GM23338 (cell line): ENCODE results near the gene CASTOR2. TPM values are rescaled to one million over a fixed set of nuclear protein-coding genes. Genes with fewer than 3 reads are reported as not detected.
"Not testable (repeated sequence)": the region's sequence is repeated elsewhere in the genome, so short reads cannot be mapped to it uniquely, and the experiment has no call there.

ENCODE experiments used
- ATAC-seq: fragments of 200-7000 bp; cut with Tn5 transposase; 3 replicates; pipeline ENCODE4 v1.9.1; 2020
- DNase-seq: peaks from one replicate; pipeline ENCODE4 v3.0.0-alpha.2; 2015; ENCODE audit warnings: low spot score
- H2AFZ ChIP-seq: fragments of 200-600 bp; sonication (generic); 2 replicates; pipeline ENCODE4 v1.8.0; 2016; ENCODE audit warnings: antibody characterized with exemption, mild to moderate bottlenecking, moderate library complexity
- H3F3A ChIP-seq: fragments of 200-600 bp; sonication (generic); replicated peaks from 2 replicates; pipeline ENCODE4 v1.8.0; 2017; ENCODE audit warnings: antibody characterized with exemption, mixed run types, low read depth
- H3K27ac ChIP-seq: fragments of 200-600 bp; sonication (generic); 2 replicates; pipeline ENCODE4 v1.6.1; 2016; ENCODE audit warnings: low read depth
- H3K27me3 ChIP-seq: fragments of 200-600 bp; sonication (generic); 2 replicates; pipeline ENCODE4 v1.8.0; 2016; ENCODE audit warnings: mild to moderate bottlenecking, mixed run types, moderate library complexity; ENCODE audit not compliant: insufficient read depth
- H3K36me3 ChIP-seq: fragments of 200-600 bp; sonication (generic); 2 replicates; pipeline ENCODE4 v1.8.0; 2016; ENCODE audit warnings: mild to moderate bottlenecking; ENCODE audit not compliant: insufficient read depth
- H3K4me1 ChIP-seq: fragments of 200-600 bp; sonication (generic); 2 replicates; pipeline ENCODE4 v1.8.0; 2016; ENCODE audit warnings: mild to moderate bottlenecking, moderate library complexity; ENCODE audit not compliant: insufficient read depth
- H3K4me2 ChIP-seq: fragments of 200-600 bp; sonication (generic); 2 replicates; pipeline ENCODE4 v1.7.1; 2017; ENCODE audit warnings: mixed run types
- H3K4me3 ChIP-seq: fragments of 200-600 bp; sonication (generic); 2 replicates; pipeline ENCODE4 v1.6.1; 2016; ENCODE audit warnings: mixed run types
- H3K79me2 ChIP-seq: fragments of 200-600 bp; sonication (generic); replicated peaks from 2 replicates; pipeline ENCODE4 v1.8.0; 2017; ENCODE audit warnings: mild to moderate bottlenecking; ENCODE audit not compliant: insufficient read depth
- H3K9me2 ChIP-seq: fragments of 200-600 bp; sonication (generic); 2 replicates; pipeline ENCODE4 v1.8.0; 2017; ENCODE audit not compliant: insufficient read depth
- H4K20me1 ChIP-seq: fragments of 200-600 bp; sonication (generic); replicated peaks from 2 replicates; pipeline ENCODE4 v1.8.0; 2017; ENCODE audit warnings: mild to moderate bottlenecking; ENCODE audit not compliant: insufficient read depth
- H3K27ac Mint-ChIP-seq: 2 replicates; pipeline ENCODE4 v1.8.0; 2020; ENCODE audit warnings: inconsistent platforms, mild to moderate bottlenecking, moderate library complexity, mixed read lengths
- H3K27me3 Mint-ChIP-seq: 3 replicates; pipeline ENCODE4 v1.8.0; 2022; ENCODE audit warnings: low read depth, mild to moderate bottlenecking, moderate library complexity, mixed read lengths, inconsistent platforms; ENCODE audit not compliant: insufficient read depth, poor library complexity
- H3K36me3 Mint-ChIP-seq: 3 replicates; pipeline ENCODE4 v1.8.0; 2021; ENCODE audit warnings: low read depth, mild to moderate bottlenecking, inconsistent platforms, moderate library complexity, mixed read lengths
- H3K4me1 Mint-ChIP-seq: 3 replicates; pipeline ENCODE4 v1.8.0; 2020; ENCODE audit warnings: mild to moderate bottlenecking, inconsistent platforms, mixed read lengths
- H3K4me3 Mint-ChIP-seq: 3 replicates; pipeline ENCODE4 v1.8.0; 2021; ENCODE audit warnings: moderate library complexity, mild to moderate bottlenecking, inconsistent platforms, mixed read lengths
- H3K9me3 Mint-ChIP-seq: 3 replicates; pipeline ENCODE4 v1.8.0; 2020; ENCODE audit warnings: moderate library complexity, mild to moderate bottlenecking, inconsistent platforms, mixed read lengths
- polyA plus RNA-seq: library from polyadenylated mRNA; unstranded; fragments of >200 nt; fragmentation: Nextera tagmentation; extraction: Ambion mirVana; gene quantifications from 2 replicates; pipeline ENCODE4 v1.2.1, GENCODE V29; 2016
- total RNA-seq: library from RNA; depleted of rRNA; stranded (reverse); fragments of >200 nt; shearing (Covaris generic); gene quantifications from 2 replicates; pipeline ENCODE4 v1.2.3, GENCODE V29; 2014

Gene CASTOR2
- total and polyA plus RNA-seq, 2 experiments from 2014 or later: 3.2 to 35.7 TPM

- not testable (repeated sequence) for H3K4me2 ChIP-seq
- ATAC-seq: peak; percentile 28
These were observed 1.8 kb downstream of the CASTOR2 start for GRCh38 chr7:74966208-74966854.

DNA sequence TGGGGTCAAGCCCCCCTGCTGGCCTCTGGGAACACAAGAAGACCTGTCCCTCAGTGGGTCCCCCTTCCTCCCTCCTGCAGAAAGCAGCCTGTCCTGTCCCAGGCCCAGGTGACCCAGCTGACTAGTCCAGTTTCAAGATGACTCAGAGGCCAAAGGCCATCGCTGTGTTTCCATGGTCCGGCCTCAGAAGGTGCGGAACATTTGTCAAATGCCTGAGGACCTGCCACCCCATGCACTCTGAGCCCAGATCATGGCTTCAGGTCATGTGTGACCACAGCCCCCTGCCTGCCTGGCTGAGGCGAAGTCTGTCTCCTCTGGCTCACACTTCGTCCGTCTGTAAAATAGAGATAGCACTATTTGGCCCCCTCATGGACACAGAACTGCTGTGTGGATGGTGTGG is 2.4 kb downstream of the CASTOR2 start:
- H3K4me1 Mint-ChIP-seq, H3K27me3 ChIP-seq, H3K27ac Mint-ChIP-seq, H3K9me2 ChIP-seq, H3K79me2 ChIP-seq, H3K27me3 Mint-ChIP-seq, H3K36me3 Mint-ChIP-seq, H3K9me3 Mint-ChIP-seq, H3K4me3 Mint-ChIP-seq, H4K20me1 ChIP-seq, H3K4me2 ChIP-seq, H3K4me1 ChIP-seq, H3K4me3 ChIP-seq, H3K27ac ChIP-seq, H3K36me3 ChIP-seq, H3F3A ChIP-seq, H2AFZ ChIP-seq, DNase-seq, ATAC-seq: not testable (repeated sequence)

More at GRCh38 chr7:74966208-74966854, 1.8 kb downstream of the CASTOR2 start:
- H3K79me2 ChIP-seq, H3F3A ChIP-seq, H3K9me3 Mint-ChIP-seq, H3K4me1 ChIP-seq, H4K20me1 ChIP-seq, H3K36me3 ChIP-seq, DNase-seq, H3K27me3 Mint-ChIP-seq, H3K9me2 ChIP-seq, H3K4me3 Mint-ChIP-seq, H3K4me1 Mint-ChIP-seq, H3K36me3 Mint-ChIP-seq, H3K27ac Mint-ChIP-seq, H3K27ac ChIP-seq, H3K4me3 ChIP-seq, H2AFZ ChIP-seq, H3K27me3 ChIP-seq: not testable (repeated sequence)

DNA sequence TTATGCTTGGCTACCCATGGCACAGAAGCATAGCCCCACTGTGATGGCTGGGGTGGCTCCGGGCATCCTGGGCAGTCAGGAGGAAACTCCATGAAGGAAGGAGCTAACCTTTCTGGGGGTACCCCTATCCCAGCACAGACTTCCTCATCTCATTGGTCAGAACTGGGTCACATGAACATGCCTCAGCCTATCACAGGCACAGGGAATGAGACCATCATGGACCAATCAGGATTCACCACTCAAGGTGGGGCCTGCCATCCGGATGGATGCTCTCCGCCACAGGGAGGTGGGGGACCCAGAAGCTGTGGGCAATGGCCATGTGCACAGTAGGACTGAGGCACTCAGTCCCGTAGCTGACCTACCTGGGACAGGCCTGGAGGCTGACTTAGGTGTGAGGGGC is 6.9 kb downstream of the CASTOR2 start:
- H3K4me1 Mint-ChIP-seq, H3F3A ChIP-seq, H3K79me2 ChIP-seq, H3K36me3 Mint-ChIP-seq, H3K4me3 ChIP-seq, H3K36me3 ChIP-seq, H3K27ac Mint-ChIP-seq, H2AFZ ChIP-seq, H3K27me3 Mint-ChIP-seq, H3K4me3 Mint-ChIP-seq, H3K4me2 ChIP-seq, H3K4me1 ChIP-seq, H4K20me1 ChIP-seq, H3K27me3 ChIP-seq, H3K27ac ChIP-seq, H3K9me2 ChIP-seq, DNase-seq, H3K9me3 Mint-ChIP-seq: not testable (repeated sequence)
- peak; percentile 51 for ATAC-seq

- not testable (repeated sequence) for H3K4me1 Mint-ChIP-seq
These were observed 7.9 kb downstream of the CASTOR2 start for GRCh38 chr7:74972377-74972776.

DNA sequence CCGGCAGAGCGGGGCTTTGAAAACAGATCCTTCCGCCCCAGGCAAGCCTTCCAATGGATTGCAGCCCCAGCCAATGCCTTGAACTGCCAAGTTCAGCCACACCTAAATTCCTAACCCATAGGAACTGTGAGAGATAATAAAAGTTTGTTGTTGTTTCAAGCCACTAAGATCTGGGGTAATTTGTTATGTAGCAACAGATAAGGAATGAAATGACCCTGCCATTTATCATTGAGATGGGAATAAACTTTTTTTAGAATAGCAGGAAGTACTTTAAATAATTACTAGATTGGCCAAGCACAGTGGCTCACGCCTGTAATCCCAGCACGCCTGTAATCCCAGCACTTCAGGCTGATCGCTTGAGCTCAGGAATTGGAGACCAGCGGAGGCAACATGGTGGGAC is 11.5 kb downstream of the CASTOR2 start:
- not testable (repeated sequence) for H3K27ac ChIP-seq, ATAC-seq, H3K9me2 ChIP-seq, H3K27me3 ChIP-seq, H3K27ac Mint-ChIP-seq, H3K4me2 ChIP-seq, H3K36me3 Mint-ChIP-seq, H3K4me1 Mint-ChIP-seq, H4K20me1 ChIP-seq, DNase-seq, H3K36me3 ChIP-seq, H3K79me2 ChIP-seq, H3K9me3 Mint-ChIP-seq, H2AFZ ChIP-seq, H3K4me1 ChIP-seq, H3F3A ChIP-seq, H3K4me3 Mint-ChIP-seq, H3K4me3 ChIP-seq, H3K27me3 Mint-ChIP-seq

More at GRCh38 chr7:74972377-74972776, 7.9 kb downstream of the CASTOR2 start:
- H3K27me3 Mint-ChIP-seq, H3K4me3 Mint-ChIP-seq, H3K36me3 ChIP-seq, H3K9me3 Mint-ChIP-seq, ATAC-seq, H3F3A ChIP-seq, H3K9me2 ChIP-seq, H2AFZ ChIP-seq, DNase-seq, H3K27me3 ChIP-seq, H3K4me3 ChIP-seq, H3K27ac Mint-ChIP-seq, H3K79me2 ChIP-seq, H3K4me2 ChIP-seq, H3K27ac ChIP-seq, H3K36me3 Mint-ChIP-seq, H4K20me1 ChIP-seq, H3K4me1 ChIP-seq: not testable (repeated sequence)

DNA sequence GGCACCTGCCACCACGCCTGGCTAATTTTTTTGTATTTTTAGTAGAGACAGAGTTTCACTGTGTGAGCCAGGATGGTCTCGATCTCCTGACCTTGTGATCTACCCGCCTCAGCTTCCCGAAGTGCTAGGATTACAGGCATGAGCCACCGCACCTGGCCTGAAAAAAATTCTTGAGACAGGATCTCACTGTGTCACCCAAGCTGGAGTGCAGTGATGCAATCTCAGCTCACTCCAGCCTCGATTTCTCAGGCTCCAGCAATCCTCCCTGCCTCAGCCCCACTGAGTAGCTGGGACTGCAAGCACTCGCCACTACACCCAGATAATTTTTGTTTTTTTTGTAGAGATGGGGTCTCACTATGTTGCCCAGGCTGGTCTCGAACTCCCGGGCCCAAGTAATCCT is 13.0 kb downstream of the CASTOR2 start:
- not testable (repeated sequence) for H3K4me3 Mint-ChIP-seq, H3K9me2 ChIP-seq, H2AFZ ChIP-seq, H4K20me1 ChIP-seq, H3K27me3 ChIP-seq, H3K79me2 ChIP-seq, H3K27ac ChIP-seq, DNase-seq, H3K27me3 Mint-ChIP-seq, H3K36me3 ChIP-seq, H3K4me2 ChIP-seq, H3K4me1 ChIP-seq, ATAC-seq, H3K4me1 Mint-ChIP-seq, H3K9me3 Mint-ChIP-seq, H3K27ac Mint-ChIP-seq, H3K4me3 ChIP-seq, H3F3A ChIP-seq, H3K36me3 Mint-ChIP-seq

- H3K27me3 Mint-ChIP-seq, H3K4me1 ChIP-seq, H3K36me3 Mint-ChIP-seq, H2AFZ ChIP-seq, H3K4me2 ChIP-seq, H3K4me3 ChIP-seq, H3K9me3 Mint-ChIP-seq, H3K36me3 ChIP-seq, H3F3A ChIP-seq, H3K27ac ChIP-seq, H3K4me3 Mint-ChIP-seq, H3K9me2 ChIP-seq, H3K27me3 ChIP-seq, ATAC-seq, DNase-seq, H4K20me1 ChIP-seq: not testable (repeated sequence)
- Mint-ChIP-seq H3K27ac (0 out of 2 replicates have a peak overlapping the region, but pooled peaks have one; percentile 27), H3K4me1 (peaks cover 13% of the 10 kb centered on the region)
- H3K79me2 ChIP-seq: peaks cover 23% of the 10 kb centered on the region
These were observed 23.9 kb downstream of the CASTOR2 start for GRCh38 chr7:74988436-74988835.
